ENCODE measurements around the gene VEGFC.

The VEGFC gene

GRCh38 chr4:176795441-176795840, 2.7 kb upstream of the VEGFC start:
- DNase-seq, result no peak

DNA sequence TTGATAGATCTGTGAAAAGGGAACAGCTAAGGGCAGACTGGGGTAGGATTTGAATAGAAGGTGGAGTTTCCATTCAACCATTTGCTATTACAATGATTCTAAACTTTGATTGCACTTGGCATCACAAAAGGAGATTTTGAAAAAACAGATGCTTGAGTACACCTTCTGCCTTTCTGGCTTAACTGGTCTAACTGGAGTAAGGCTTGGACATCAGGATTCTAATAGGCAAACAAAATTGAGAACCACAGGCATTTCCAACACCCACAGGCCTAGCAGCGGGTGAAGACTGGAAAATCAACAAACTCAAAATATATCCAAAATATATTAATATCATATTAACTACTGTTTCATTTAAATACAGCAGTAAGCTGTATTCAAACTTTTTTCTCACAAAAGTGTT, 1.9 kb upstream of the VEGFC start:
- DNase-seq, result no peak

DNA sequence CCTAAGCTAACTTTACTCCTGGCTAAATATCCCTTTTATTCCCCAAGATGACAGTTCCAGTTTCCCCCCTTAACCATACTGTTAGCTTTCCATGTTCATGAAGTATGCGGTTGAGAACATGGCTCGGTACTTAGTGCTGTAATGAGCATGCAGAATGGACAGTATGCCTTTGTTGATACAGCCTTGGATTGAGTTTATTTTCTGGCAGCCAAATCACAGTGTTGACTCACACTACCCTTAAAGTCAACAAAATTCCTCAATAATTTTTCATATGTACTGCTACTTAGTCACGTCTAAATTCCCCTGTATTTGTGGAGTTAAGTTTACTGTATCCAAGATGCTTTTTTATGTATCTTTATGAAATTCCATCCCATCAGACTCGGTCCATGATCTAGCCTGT, 1.4 kb upstream of the VEGFC start:
- no peak for DNase-seq

DNA sequence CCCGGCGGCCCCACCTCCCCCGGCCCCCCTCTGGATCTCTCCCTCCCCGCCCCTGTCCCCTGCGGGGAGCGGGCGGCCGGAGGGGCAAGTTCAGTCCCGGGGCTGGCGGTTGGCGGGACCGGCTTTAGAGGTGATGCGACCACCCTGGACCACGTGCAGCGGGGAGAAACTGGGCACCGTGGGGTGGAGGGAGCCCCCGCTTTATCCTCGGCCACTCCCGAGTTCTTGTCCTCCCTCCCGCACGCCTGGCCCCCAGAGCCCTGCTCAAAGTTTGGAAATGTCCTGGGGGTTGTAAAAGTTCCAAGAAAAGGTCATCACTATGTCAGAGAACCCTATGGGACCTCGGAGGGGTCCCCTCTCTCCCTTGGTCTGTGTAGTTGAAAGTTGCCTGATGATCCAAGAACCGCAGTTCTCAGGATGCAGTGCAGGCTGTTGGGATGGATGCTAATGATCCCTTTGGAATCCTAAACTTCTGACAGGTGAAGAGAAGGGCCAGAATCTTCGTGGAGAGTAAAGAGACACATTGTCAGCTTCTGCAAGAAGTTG, 411 bp upstream of the VEGFC start:
- DNase-seq, result no peak

DNA sequence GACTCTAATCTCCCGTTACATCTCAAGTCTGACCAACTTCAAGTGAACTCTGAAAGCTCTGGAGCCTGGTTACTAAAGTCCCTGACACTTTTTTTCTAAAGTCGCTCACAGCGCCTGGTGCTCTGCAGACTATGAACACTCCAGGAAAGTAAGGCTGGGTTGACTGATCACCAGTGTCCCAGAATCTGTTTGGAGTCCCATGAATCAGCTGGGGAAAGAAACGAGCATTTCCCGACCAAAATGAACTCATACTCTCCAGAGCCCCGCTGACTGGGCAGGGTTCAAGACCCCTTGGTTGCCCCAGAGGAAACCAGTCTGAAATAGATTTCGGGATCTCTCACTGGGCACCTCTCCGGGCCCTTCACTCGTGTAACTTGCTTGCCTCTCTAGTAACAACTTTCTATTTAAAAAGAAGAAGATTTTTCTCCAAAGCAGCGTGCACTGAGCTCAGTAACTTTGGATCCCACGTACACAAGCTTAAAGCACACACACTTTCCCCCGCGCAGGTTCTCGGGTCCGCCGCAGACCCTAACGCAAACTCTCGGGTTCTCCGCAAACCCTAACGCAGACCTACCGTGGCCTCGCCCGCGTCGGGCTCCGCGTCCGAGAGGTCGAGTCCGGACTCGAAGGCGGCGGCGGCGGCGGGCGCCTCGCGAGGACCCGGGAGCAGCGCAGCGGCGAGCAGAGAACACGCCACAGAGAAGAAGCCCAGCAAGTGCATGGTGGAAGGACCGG, 964 bp downstream of the VEGFC start:
- DNase-seq, result no peak

- no peak for DNase-seq
Observed at GRCh38 chr4:176790398-176790797, 2.3 kb downstream of the VEGFC start.

DNA sequence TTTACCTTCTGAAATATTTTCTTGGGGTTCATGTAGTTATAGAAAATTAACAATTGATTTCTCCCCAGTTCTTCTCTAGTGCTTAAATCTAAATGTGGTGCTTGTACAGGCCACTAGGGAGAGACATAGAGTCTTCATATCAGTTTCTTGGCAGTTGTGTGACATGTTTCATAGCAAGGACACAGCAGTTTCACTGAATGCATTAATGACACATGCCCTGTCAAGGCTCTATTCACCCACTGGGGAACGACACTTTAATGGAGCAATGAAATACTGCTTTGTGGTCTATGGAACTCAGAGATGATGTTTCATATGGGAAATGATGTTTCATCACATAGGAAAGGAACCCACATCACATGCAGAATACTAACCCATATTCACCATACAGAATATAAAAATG, 2.8 kb downstream of the VEGFC start:
- no peak for DNase-seq

GRCh38 chr4:176788971-176789370, 3.8 kb downstream of the VEGFC start:
- no peak for DNase-seq

DNA sequence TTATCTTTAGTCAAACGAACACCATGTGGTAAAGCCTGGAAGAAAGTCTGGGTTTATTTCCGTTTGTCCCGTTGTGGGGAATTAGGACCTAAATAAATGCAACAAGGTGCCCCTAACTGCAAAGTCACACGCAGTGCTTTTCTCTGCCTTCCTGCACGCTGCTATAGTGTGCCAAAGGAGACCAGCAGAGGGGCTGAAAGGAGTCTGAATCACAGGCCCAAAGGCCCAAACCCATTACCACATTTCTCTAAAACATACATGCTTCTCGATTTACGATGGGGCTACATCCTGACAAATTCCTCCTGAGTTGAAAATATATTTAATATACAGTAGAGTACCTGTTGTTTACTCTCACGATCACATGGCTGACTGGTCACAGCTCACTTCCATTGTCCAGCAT, 4.5 kb downstream of the VEGFC start:
- no peak for DNase-seq

- no peak for DNase-seq
Observed at GRCh38 chr4:176784816-176785215, 7.9 kb downstream of the VEGFC start.

- no peak for DNase-seq
Observed at GRCh38 chr4:176782794-176783193, 9.9 kb downstream of the VEGFC start.

- DNase-seq, result no peak
Observed at GRCh38 chr4:176782191-176782590, 10.5 kb downstream of the VEGFC start.

DNA sequence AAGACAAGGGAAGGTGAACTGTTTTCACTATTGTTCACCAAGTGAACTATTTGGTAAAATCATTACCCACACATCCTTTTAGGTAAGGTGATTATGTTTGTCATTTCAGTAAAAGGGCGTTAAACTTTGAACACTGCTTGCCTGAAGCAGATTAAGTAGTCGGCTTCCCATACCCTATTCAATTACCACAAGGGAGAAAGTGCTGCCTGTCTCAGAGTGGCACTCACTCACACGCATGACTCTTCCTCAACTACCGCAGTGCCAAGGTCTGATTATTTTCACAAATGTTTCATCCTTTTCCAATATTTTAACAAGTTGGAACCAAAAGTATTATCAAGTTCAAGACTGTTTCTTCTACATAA, 11.0 kb downstream of the VEGFC start:
- DNase-seq, result no peak

- no peak for DNase-seq
Observed at GRCh38 chr4:176780995-176781738, 11.6 kb downstream of the VEGFC start.

GRCh38 chr4:176779421-176779820, 13.3 kb downstream of the VEGFC start:
- no peak for DNase-seq

DNA sequence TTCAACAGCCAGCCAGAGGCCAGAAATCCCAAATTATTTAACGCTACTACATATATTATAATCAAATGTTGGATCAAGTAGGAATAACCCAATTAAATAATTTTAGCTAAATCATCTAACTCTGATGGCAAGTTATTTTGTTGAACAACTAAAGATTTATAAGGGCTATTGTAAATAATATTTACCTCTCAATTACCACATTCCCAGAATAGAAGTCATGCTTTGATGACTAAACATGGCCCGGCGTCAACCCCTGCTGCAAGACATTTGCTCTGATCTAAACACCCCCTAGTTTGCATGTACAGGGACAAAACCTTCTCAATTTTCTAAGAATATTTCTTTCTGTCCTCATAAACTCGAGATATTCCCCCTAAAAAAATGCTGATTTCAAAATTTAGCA, 14.2 kb downstream of the VEGFC start:
- no peak for DNase-seq

- DNase-seq, result no peak
Observed at GRCh38 chr4:176778063-176778462, 14.7 kb downstream of the VEGFC start.

GRCh38 chr4:176775338-176775737, 17.4 kb downstream of the VEGFC start:
- DNase-seq, result no peak

DNA sequence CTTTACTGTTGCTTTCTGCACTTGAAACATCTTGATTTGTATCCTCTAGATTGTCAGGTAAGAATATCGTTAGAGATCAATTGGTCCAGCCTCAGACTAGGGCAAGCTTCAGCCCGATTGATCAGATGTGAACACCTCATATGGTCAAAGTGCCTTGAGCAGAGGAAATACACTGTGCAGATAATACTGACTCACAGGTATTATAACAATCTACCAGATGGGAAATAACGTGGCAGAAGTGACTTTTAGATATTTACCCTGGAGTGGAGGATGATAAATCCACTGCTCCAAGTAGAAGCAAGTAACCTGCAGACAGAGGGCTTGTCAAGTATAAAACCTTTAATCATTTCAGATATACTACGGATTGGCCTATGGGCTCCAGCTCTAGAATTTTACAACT, 17.9 kb downstream of the VEGFC start:
- DNase-seq, result no peak

DNA sequence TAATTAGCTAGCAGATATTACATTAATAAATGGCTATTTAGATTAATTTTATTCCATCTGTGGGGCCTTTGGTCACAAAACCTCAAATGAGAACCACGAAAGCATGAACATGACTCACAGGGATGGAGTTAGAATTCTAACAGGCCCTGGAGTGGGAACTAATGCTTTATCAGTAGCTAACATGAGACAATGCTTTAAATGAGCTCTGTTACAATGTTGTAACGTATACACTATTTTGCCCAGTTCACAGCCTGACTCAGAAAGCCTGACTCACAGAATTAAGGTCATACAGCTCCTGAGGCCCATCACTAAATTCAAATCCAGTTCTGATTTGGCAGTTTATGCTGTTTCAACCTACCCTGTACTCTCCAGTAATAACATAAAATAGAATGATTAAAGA, 23.2 kb downstream of the VEGFC start:
- DNase-seq, result no peak

DNA sequence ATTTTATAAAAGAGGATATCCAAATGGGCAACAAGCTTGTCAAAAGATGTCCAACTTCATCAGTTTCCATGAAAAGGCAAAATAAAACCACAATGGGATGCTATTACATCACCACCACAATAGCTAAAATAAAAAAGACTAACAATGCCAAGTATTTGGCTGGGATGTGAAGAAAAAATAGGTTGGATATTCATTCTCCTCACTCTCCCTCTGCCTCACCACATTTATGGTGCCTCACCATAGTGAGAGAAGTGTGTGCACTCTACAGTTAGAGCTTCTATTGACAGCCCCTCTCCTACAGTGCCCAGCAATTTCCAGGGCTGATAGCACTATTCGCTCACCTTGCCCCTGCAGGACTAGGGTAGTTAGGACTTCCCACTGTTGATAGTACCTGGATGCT, 25.5 kb downstream of the VEGFC start:
- DNase-seq, result no peak

- DNase-seq, result no peak
Observed at GRCh38 chr4:176762661-176763308, 29.9 kb downstream of the VEGFC start.

DNA sequence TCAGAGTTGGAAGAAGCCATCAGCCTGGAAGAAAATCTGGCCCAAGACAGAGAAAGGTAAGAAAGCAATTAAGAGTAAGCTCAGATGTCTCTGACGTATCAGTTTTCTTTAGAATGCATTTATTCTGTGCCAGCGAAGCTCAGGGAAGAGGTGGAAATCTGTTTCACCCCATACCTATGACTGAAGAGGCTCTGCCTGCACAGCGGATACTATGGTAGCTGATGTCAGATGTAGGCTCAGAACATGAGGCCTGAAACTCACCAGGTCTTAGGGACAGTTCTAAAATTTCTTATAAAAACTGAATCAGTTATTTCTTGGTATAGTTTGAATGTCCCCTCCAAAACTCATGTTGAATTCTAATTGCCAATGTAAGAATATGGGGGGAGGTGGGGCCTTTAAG, 30.9 kb downstream of the VEGFC start:
- no peak for DNase-seq

DNA sequence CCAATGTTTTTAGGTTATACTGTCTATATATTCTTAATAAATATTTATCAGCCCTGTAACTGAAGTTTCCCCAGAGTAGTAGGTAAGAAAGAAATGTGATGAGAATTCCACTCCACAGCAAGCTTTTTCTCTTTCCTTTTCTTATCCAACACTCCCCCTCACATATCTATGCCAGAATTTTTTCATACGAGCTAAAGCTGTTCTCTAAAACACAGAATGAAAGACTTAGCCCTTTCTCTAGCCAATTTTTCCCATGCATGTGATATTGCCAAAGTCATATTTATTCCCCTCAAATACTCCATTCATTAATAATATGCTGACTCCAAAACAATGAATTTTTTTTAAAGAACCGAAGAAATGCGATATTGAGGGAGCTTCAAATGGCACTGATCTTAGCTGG, 32.3 kb downstream of the VEGFC start:
- DNase-seq, result no peak
